Measurements from ENCODE around the gene GJA5.

DNA sequence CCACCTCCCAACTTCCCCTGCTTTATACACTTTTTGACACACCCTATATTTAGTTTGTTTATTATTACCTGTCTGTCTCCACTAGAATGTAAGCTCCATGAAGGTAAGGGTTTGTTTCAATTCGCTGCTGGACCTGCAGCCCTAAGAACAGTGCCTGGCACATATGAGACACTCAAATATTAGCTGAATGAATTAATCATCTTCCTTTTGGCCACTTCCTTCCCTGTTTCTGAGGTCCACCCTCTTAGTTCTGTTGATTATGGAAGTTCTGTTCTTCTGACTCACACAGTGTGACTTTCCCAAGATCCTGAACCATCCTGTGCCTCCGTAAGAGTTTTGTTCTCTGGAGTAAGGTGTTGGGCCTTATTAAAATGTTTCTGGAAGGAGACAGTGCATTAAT lies 40.4 kb upstream of the GJA5 start:
- TF ChIP-seq CTCF (IDR thresholded peaks at IDR 0.05; ENCODE audit: low read depth, low read length) = no peak
- TF ChIP-seq POLR2A (IDR thresholded peaks at IDR 0.05; ENCODE audit: extremely low read depth, insufficient read length) = no peak

Data from NB4 (cell line).